ENCODE measurements around the gene ALDH3A1. TPM values are rescaled to one million over a fixed set of nuclear protein-coding genes. Genes with fewer than 3 reads are reported as not detected.

Gene ALDH3A1
- polyA plus RNA-seq, 2 of the 4 experiments (the other 2 are of a cell fraction), result 959 to 1,190 TPM

DNA sequence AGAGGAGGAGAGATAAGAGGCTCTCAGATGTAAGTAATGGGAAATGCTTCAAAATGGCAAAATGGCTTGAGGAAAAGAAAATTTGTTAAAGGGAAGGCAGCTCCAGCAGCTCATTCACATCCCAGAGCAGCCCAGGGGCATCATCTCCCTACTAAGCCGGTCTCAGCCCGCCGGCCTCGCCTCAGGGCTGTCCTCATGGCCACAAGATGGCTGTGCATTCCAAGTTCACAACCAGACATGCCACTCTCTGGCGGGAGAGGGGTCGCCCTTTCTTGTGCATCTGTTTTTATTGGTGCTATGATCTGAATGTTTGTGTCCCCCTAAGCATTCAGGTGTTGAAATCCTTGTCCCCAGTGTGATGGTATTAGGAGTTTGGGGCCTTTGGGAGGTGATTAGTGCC, 18.2 kb downstream of the ALDH3A1 start:
- TF ChIP-seq, protein P1, sequence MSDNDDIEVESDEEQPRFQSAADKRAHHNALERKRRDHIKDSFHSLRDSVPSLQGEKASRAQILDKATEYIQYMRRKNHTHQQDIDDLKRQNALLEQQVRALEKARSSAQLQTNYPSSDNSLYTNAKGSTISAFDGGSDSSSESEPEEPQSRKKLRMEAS (IDR thresholded peaks at IDR 0.05), result no peak
- TF ChIP-seq FOXS1 (CRISPR knock-in tag; IDR thresholded peaks at IDR 0.05) (no peak), EHMT2 (IDR thresholded peaks at IDR 0.05; ENCODE audit: low read depth) (no peak), FOSL2 (IDR thresholded peaks at IDR 0.05) (no peak), FOSL2 (CRISPR knock-in tag; IDR thresholded peaks at IDR 0.05) (no peak), MAFK (IDR thresholded peaks at IDR 0.05; ENCODE audit: partially characterized antibody) (no peak), RARB (CRISPR knock-in tag; IDR thresholded peaks at IDR 0.05) (no peak), RNF2 (IDR thresholded peaks at IDR 0.05; ENCODE audit: borderline replicate concordance, low read depth) (no peak), RCOR1 (IDR thresholded peaks at IDR 0.05; ENCODE audit: low read depth, low read length) (no peak)
- TF ChIP-seq, protein P2, sequence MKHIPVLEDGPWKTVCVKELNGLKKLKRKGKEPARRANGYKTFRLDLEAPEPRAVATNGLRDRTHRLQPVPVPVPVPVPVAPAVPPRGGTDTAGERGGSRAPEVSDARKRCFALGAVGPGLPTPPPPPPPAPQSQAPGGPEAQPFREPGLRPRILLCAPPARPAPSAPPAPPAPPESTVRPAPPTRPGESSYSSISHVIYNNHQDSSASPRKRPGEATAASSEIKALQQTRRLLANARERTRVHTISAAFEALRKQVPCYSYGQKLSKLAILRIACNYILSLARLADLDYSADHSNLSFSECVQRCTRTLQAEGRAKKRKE (CRISPR knock-in tag; IDR thresholded peaks at IDR 0.05; ENCODE audit: low read depth), result no peak
- ChIA-PET CTCF (interaction anchor here (0.6 to 11.1 kb wide), 8 partner anchors 9 to 213 kb away, joined by 3 to 115 read pairs (median 10); partner anchors contain the start of gene ALDH3A1), POLR2A (no interaction called here)
- 90% methylated on average over 5 of the region's 6 CpGs for WGBS (ENCODE audit: missing lambda C conversion rate)
- FAIRE-seq (no peak), DNase-seq (ENCODE audit: low read depth in 1 of 2, low spot score in 1 of 2) (no peak), ATAC-seq (no peak)
- no peak overlapping the region for H3K4me3 ChIP-seq
- H3K9me3 ChIP-seq, result no peaks in the 10 kb centered on the region
- no peak overlapping the region for H3K4me2 ChIP-seq
- peaks cover 39% of the 10 kb centered on the region for H3K4me1 ChIP-seq
- H3K27ac ChIP-seq, result peak overlapping the region in 1 of 2 experiments; percentile 82; a peak in 3 of 6 replicates

DNA sequence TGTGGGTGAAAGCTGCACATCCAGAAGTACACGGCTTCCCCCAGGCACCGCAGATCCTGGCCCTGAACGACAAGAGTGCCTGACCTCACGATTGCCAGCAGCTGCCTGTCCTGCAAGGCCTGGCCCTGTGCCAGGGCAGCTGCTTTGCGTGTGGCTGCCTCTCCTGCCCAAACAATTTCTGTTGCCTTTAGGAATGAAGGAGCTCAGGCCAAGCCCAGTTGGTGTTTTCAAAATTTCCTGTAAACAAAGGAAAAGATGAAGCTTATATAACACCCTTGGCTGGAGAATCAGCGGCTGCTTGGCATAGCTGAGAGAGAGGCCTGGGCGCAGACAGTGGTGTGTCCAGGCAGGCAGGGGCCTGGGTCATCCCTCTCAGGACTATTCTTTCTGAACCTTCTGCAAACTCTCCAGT, 20.0 kb downstream of the ALDH3A1 start:
- DNase-seq (ENCODE audit: low read depth in 1 of 2, low spot score in 1 of 2), result peak in 1 of 2 experiments; percentile 69
- WGBS (ENCODE audit: missing lambda C conversion rate), result 24% methylated on average over 6 of the region's 7 CpGs
- peaks cover 35% of the 10 kb centered on the region for H3K4me1 ChIP-seq
- TF ChIP-seq CBX2 (IDR thresholded peaks at IDR 0.05; ENCODE audit: borderline replicate concordance, low read depth) (no peak), JUN (IDR thresholded peaks at IDR 0.05) (0 out of 5 replicates have a peak, but pooled peaks of 1 of the 2 experiments have one; percentile 29)
- H3K9me3 ChIP-seq, result no peaks in the 10 kb centered on the region
- no peak overlapping the region for H3K4me3 ChIP-seq
- POLR2A ChIA-PET, result interaction anchor here (0.5 to 3.0 kb wide), 5 partner anchors 15 to 282 kb away, joined by 3 to 18 read pairs (median 4); partner anchors contain the start of gene ALDH3A2
- CTCF ChIA-PET, result interaction anchor here (0.6 to 11.1 kb wide), 20 partner anchors 9 to 366 kb away, joined by 3 to 115 read pairs (median 4); partner anchors contain the start of genes ALDH3A1, ALDH3A2, B9D1 and SLC47A2
- FAIRE-seq, result no peak
- peak; percentile 52 to 54; a peak in 5 of 6 replicates for ATAC-seq
- peak overlapping the region; percentile 44 for H3K4me2 ChIP-seq
- peak overlapping the region; percentile 67 to 82 for H3K27ac ChIP-seq

DNA sequence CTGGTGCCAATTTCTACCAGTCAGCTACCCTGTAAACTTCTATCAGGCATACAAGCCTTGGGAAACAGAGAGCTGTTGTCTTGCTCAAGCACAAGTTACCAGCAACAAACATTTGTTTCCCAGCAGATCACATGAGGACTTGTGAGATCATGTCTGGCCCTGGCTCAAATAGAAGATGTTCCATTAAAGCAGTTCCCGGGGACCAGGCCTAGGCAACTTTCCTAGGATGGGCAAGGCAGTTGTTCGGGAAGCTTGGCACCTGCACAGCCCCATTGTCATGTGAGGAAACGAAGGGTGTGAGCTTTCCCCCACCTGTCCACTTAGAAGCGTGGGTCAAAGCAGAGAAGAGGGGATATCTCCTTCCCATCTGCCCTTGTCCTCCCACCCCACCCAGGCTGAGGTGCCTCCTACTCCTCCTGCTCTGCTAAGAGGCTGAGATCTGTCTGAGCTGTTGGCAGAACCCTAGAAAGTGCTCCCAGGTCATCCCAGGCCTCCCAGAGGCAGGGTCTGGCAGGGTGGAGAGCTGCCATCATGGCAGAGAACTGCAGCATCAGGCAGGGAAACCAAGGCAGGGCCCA, 20.5 kb downstream of the ALDH3A1 start:
- ATAC-seq, result peak; percentile 17 to 36; a peak in 5 of 6 replicates
- H3K4me3 ChIP-seq, result no peak overlapping the region
- peaks cover 38% of the 10 kb centered on the region for H3K4me1 ChIP-seq
- ChIA-PET POLR2A (interaction anchor here (1.2 to 3.0 kb wide), 4 partner anchors 16 to 79 kb away, joined by 4 to 18 read pairs (median 6); partner anchors contain the start of gene ALDH3A2), CTCF (interaction anchor here (0.6 to 11.1 kb wide), 17 partner anchors 8 to 365 kb away, joined by 3 to 115 read pairs (median 10); partner anchors contain the start of genes ALDH3A1, ALDH3A2, B9D1 and SLC47A2)
- H3K4me2 ChIP-seq, result peak overlapping the region; percentile 44
- H3K9me3 ChIP-seq, result no peaks in the 10 kb centered on the region
- peak in 1 of 2 experiments; percentile 74 for DNase-seq (ENCODE audit: low read depth in 1 of 2, low spot score in 1 of 2)
- H3K27ac ChIP-seq, result peak overlapping the region; percentile 67 to 82
- 89% methylated on average over 4 of the region's 4 CpGs for WGBS (ENCODE audit: missing lambda C conversion rate)
- FAIRE-seq, result no peak
- TF ChIP-seq, protein P3, sequence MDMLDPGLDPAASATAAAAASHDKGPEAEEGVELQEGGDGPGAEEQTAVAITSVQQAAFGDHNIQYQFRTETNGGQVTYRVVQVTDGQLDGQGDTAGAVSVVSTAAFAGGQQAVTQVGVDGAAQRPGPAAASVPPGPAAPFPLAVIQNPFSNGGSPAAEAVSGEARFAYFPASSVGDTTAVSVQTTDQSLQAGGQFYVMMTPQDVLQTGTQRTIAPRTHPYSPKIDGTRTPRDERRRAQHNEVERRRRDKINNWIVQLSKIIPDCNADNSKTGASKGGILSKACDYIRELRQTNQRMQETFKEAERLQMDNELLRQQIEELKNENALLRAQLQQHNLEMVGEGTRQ (IDR thresholded peaks at IDR 0.05), result peak; percentile 8; the same call in 1 of the 2 replicates
- no peak for TF ChIP-seq HOXB5 (CRISPR knock-in tag; IDR thresholded peaks at IDR 0.05)

DNA sequence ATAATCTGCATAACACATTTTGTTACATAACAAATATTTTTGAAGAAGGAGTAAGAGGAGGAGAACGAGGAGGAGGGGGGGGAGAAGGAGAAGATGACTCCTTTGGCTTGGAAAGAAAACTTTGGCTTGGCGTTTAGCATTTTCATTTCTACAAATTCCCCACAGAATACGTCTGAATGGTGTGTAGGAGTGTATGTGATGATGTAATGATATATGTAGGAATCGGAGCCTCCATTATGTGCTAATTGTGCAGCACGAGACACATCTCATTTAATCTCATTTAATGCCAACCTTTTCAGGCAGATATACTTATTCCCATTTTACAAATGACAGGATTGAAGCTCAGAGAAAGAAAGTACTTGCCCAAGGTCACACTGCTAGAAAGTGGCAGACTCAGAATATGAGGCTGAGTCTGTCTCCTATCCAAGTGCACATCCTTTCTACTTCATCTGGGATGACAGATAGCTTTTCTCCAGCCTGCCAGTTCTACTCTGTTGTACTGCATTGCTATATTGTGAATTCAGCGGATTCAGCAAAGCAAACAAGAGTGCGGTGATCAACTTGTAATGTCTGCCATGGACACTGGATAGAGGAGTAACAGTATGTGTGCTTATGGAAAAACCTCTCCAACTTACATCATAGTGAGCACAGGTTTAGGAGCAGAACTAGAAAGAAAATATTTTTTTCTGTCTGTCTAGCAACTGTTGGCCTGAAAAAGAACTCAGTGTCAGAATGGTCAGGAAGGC, 21.3 kb downstream of the ALDH3A1 start:
- ATAC-seq, result no peak
- peak; percentile 54 for FAIRE-seq
- POLR2A ChIA-PET, result interaction anchor here (2.2 to 3.0 kb wide), 2 partner anchors 17 to 79 kb away, joined by 7 to 18 read pairs; partner anchors contain the start of gene ALDH3A2
- Histone ChIP-seq H3K4me1 (peaks cover 38% of the 10 kb centered on the region), H3K27ac (peak overlapping the region; percentile 67 to 82), H3K4me3 (no peak overlapping the region), H3K4me2 (peak overlapping the region; percentile 44; the same call in 1 of the 3 replicates), H3K9me3 (no peaks in the 10 kb centered on the region)
- CTCF ChIA-PET, result interaction anchor here (0.7 to 11.1 kb wide), 12 partner anchors 8 to 364 kb away, joined by 3 to 115 read pairs (median 14); partner anchors contain the start of genes ALDH3A1, ALDH3A2, B9D1 and SLC47A2
- TF ChIP-seq, protein P2 (CRISPR knock-in tag; IDR thresholded peaks at IDR 0.05; ENCODE audit: low read depth), result no peak
- peak; percentile 18 for TF ChIP-seq MAFK (IDR thresholded peaks at IDR 0.05; ENCODE audit: partially characterized antibody)
- WGBS (ENCODE audit: missing lambda C conversion rate), result 91% methylated on average over 7 of the region's 7 CpGs
- DNase-seq (ENCODE audit: low read depth in 1 of 2, low spot score in 1 of 2), result no peak

Data from A549 (cell line).